Lower leg skin (tissue), 3 donors: ENCODE measurements around the gene SLC8A1.

Experiments used
- CTCF ChIP-seq, 3 donors: fragments of 450-650 bp; IDR thresholded peaks; one replicate each; pipeline ENCODE4 v1.5.1; 2016; ENCODE audit warnings: antibody characterized with exemption in 3 of 3, mild to moderate bottlenecking in 3 of 3, moderate library complexity in 2 of 3
- POLR2A ChIP-seq, 2 donors: fragments of 450-650 bp; IDR thresholded peaks; one replicate each; pipeline ENCODE4 v1.6.1; 2016 to 2017; ENCODE audit warnings: antibody characterized with exemption in 2 of 2, mild to moderate bottlenecking in 1 of 2, moderate library complexity in 1 of 2

DNA sequence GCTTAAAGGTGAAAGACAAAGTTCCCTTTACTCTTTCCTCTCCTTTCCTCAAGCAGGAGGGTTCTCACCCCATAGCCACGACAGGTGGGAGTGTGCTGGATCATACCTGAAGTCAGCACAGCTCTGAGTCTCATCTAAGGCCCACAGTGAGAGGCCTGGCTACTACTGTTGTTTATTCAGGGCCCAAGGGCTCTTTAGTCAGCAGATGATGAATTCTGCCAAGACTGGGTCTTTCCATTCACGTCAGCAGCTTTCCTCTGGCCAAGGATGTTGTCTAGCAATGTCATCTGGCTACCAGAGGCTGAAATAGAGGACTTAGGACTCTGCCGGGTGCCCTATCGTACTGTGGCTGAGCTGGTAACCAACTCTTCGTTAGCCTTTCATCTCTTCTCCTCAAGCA is 364.5 kb downstream of the SLC8A1 start:
- TF ChIP-seq CTCF (IDR thresholded peaks at IDR 0.05) (no peak), POLR2A (IDR thresholded peaks at IDR 0.05) (no peak)
